GM23248 (cell line): ENCODE data around the gene TIMM13.

Experiments
- EZH2 ChIP-seq: fragments of 200-600 bp; sonication (generic); IDR thresholded peaks from 2 replicates; pipeline ENCODE4 v1.6.1; 2018; ENCODE audit warnings: antibody characterized with exemption, mild to moderate bottlenecking; ENCODE audit not compliant: insufficient read depth, poor library complexity, severe bottlenecking
- EZH2phosphoT487 ChIP-seq: fragments of 200-600 bp; sonication (generic); IDR thresholded peaks from 2 replicates; pipeline ENCODE4 v1.6.1; 2018; ENCODE audit warnings: antibody characterized with exemption, moderate library complexity, mild to moderate bottlenecking, low read depth; ENCODE audit not compliant: insufficient read depth

- TF ChIP-seq EZH2, result no peak
- no peak for TF ChIP-seq EZH2phosphoT487
Observed at GRCh38 chr19:2476451-2477140, 49.2 kb upstream of the TIMM13 start.
